Measurements from ENCODE around the gene GPANK1.

The GPANK1 gene

GRCh38 chr6:31708224-31708623 lies 43.4 kb upstream of the GPANK1 start:
- Histone ChIP-seq H3K9ac (ENCODE audit: low read length) (no peak overlapping the region), H3K9me2 (ENCODE audit: low read depth, low read length) (no peaks in the 10 kb centered on the region), H3K4me1 (ENCODE audit: insufficient read depth, low read length, severe bottlenecking) (peaks cover 6% of the 10 kb centered on the region), H2AFZ (ENCODE audit: low read length) (no peak overlapping the region), H3K4me2 (ENCODE audit: low read length) (no peak overlapping the region), H3K79me2 (ENCODE audit: insufficient read depth, low read length) (no peaks in the 10 kb centered on the region), H3F3A (ENCODE audit: insufficient read depth, low read length) (no peaks in the 10 kb centered on the region), H3K27me3 (ENCODE audit: insufficient read depth, low read length) (0 out of 2 replicates have a peak, but pooled peaks cover 10% of the 10 kb centered on the region), H4K20me1 (ENCODE audit: insufficient read depth, low read length) (no peaks in the 10 kb centered on the region), H3K27ac (ENCODE audit: low read depth, low read length, poor library complexity, severe bottlenecking) (no peak overlapping the region), H3K36me3 (ENCODE audit: insufficient read depth, low read length) (no peaks in the 10 kb centered on the region), H3K9me3 (ENCODE audit: low read length) (no peaks in the 10 kb centered on the region), H3K4me3 (ENCODE audit: low read depth, low read length, poor library complexity, severe bottlenecking) (no peak overlapping the region)
- no peak for TF ChIP-seq CTCF (IDR thresholded peaks at IDR 0.05; ENCODE audit: low read length)
- no peak for TF ChIP-seq EZH2 (IDR thresholded peaks at IDR 0.05; ENCODE audit: borderline replicate concordance, low read length)

GRCh38 chr6:31707701-31708100 lies 42.9 kb upstream of the GPANK1 start:
- no peaks in the 10 kb centered on the region for H3K9me2 ChIP-seq (ENCODE audit: low read depth, low read length)
- no peaks in the 10 kb centered on the region for H3K36me3 ChIP-seq (ENCODE audit: insufficient read depth, low read length)
- no peak overlapping the region for H3K27ac ChIP-seq (ENCODE audit: low read depth, low read length, poor library complexity, severe bottlenecking)
- H3K9me3 ChIP-seq (ENCODE audit: low read length): no peaks in the 10 kb centered on the region
- no peak overlapping the region for H2AFZ ChIP-seq (ENCODE audit: low read length)
- H3K4me2 ChIP-seq (ENCODE audit: low read length): no peak overlapping the region
- no peaks in the 10 kb centered on the region for H4K20me1 ChIP-seq (ENCODE audit: insufficient read depth, low read length)
- H3K4me1 ChIP-seq (ENCODE audit: insufficient read depth, low read length, severe bottlenecking): peaks cover 6% of the 10 kb centered on the region
- H3K9ac ChIP-seq (ENCODE audit: low read length): no peak overlapping the region
- TF ChIP-seq EZH2 (IDR thresholded peaks at IDR 0.05; ENCODE audit: borderline replicate concordance, low read length): no peak
- no peak for TF ChIP-seq CTCF (IDR thresholded peaks at IDR 0.05; ENCODE audit: low read length)
- no peaks in the 10 kb centered on the region for H3F3A ChIP-seq (ENCODE audit: insufficient read depth, low read length)
- 0 out of 2 replicates have a peak, but pooled peaks cover 9% of the 10 kb centered on the region for H3K27me3 ChIP-seq (ENCODE audit: insufficient read depth, low read length)
- no peaks in the 10 kb centered on the region for H3K79me2 ChIP-seq (ENCODE audit: insufficient read depth, low read length)
- no peak overlapping the region for H3K4me3 ChIP-seq (ENCODE audit: low read depth, low read length, poor library complexity, severe bottlenecking)

GRCh38 chr6:31706599-31706998 lies 41.8 kb upstream of the GPANK1 start, which contains the start of gene LY6G6F:
Gene LY6G6F (plus strand): TSS chr6:31706866. CDS start chr6:31706907, 41 bp downstream.
- 0 out of 2 replicates have a peak, but pooled peaks cover 4% of the 10 kb centered on the region for H3K27me3 ChIP-seq (ENCODE audit: insufficient read depth, low read length)
- no peaks in the 10 kb centered on the region for H3K9me3 ChIP-seq (ENCODE audit: low read length)
- H3K4me1 ChIP-seq (ENCODE audit: insufficient read depth, low read length, severe bottlenecking): peaks cover 15% of the 10 kb centered on the region
- no peak within 1 kb of the TSS for H3K4me2 ChIP-seq (ENCODE audit: low read length)
- H3K9me2 ChIP-seq (ENCODE audit: low read depth, low read length): no peaks in the 10 kb centered on the region
- no peak within 1 kb of the TSS for H3K9ac ChIP-seq (ENCODE audit: low read length)
- no peaks in the 10 kb centered on the region for H3K36me3 ChIP-seq (ENCODE audit: insufficient read depth, low read length)
- TF ChIP-seq CTCF (IDR thresholded peaks at IDR 0.05; ENCODE audit: low read length): no peak
- no peak for TF ChIP-seq EZH2 (IDR thresholded peaks at IDR 0.05; ENCODE audit: borderline replicate concordance, low read length)
- H3F3A ChIP-seq (ENCODE audit: insufficient read depth, low read length): no peaks in the 10 kb centered on the region
- H3K79me2 ChIP-seq (ENCODE audit: insufficient read depth, low read length): 0 out of 2 replicates have a peak, but pooled peaks cover 5% of the 10 kb centered on the region
- H2AFZ ChIP-seq (ENCODE audit: low read length): no peak within 1 kb of the TSS
- no peak within 1 kb of the TSS for H3K4me3 ChIP-seq (ENCODE audit: low read depth, low read length, poor library complexity, severe bottlenecking)
- H3K27ac ChIP-seq (ENCODE audit: low read depth, low read length, poor library complexity, severe bottlenecking): no peak within 1 kb of the TSS
- H4K20me1 ChIP-seq (ENCODE audit: insufficient read depth, low read length): no peaks in the 10 kb centered on the region
